Activated CD8-positive, alpha-beta T cell treated with anti-CD3 and anti-CD28 coated beads for 36 hours (primary cell): ENCODE measurements around the gene PRR15L. TPM values are rescaled to one million over a fixed set of nuclear protein-coding genes. Genes with fewer than 3 reads are reported as not detected.

Experiments
- ATAC-seq: fragments of 200-7000 bp; cut with Tn5 transposase; one replicate; pipeline ENCODE4 v1.10.0; 2021; ENCODE audit warnings: mild to moderate bottlenecking, moderate library complexity
- CTCF ChIA-PET: fragments of 350-600 bp; sonication (Branson Sonifier 250); formaldehyde crosslinking; loops from one replicate; lab custom pipeline; 2021; ENCODE audit warnings: antibody characterized with exemption; lab: Charles Lee
- POLR2A ChIA-PET: fragments of 350-600 bp; sonication (Branson Sonifier 250); formaldehyde crosslinking; loops from one replicate; lab custom pipeline; 2021; ENCODE audit warnings: antibody characterized with exemption; lab: Charles Lee
- DNase-seq: peaks from one replicate; pipeline ENCODE4 v3.0.0-alpha.2; 2020
- H3K27ac Mint-ChIP-seq: one replicate; pipeline ENCODE4 v1.8.0; 2021; ENCODE audit warnings: mild to moderate bottlenecking, mixed read lengths
- H3K27me3 Mint-ChIP-seq: one replicate; pipeline ENCODE4 v1.8.0; 2021; ENCODE audit warnings: mixed read lengths
- H3K36me3 Mint-ChIP-seq: one replicate; pipeline ENCODE4 v1.8.0; 2021; ENCODE audit warnings: low read depth, mixed read lengths
- H3K4me1 Mint-ChIP-seq: one replicate; pipeline ENCODE4 v1.8.0; 2021; ENCODE audit warnings: low read depth, mixed read lengths
- H3K4me3 Mint-ChIP-seq: one replicate; pipeline ENCODE4 v1.8.0; 2021; ENCODE audit warnings: mild to moderate bottlenecking, moderate library complexity, mixed read lengths
- H3K9me3 Mint-ChIP-seq: one replicate; pipeline ENCODE4 v1.8.0; 2021; ENCODE audit warnings: mixed read lengths
- intact Hi-C: fragments of 100-400 bp; cut with micrococcal nuclease; formaldehyde crosslinking; loops from one replicate; pipeline ENCODE4 v1.10.0; 2022
- total RNA-seq, 2 experiments: library from RNA; stranded (reverse); gene quantifications; one replicate each; pipeline ENCODE4 v1.2.3, GENCODE V29; 2021
- TF ChIP-seq, protein P1 (sequence below): fragments of 200-600 bp; IDR thresholded peaks from one replicate; pipeline ENCODE4 v1.8.0; 2022; ENCODE audit warnings: antibody characterized with exemption, mild to moderate bottlenecking

PRR15L gene
- total RNA-seq, 2 experiments from 2014 or later, result not detected

DNA sequence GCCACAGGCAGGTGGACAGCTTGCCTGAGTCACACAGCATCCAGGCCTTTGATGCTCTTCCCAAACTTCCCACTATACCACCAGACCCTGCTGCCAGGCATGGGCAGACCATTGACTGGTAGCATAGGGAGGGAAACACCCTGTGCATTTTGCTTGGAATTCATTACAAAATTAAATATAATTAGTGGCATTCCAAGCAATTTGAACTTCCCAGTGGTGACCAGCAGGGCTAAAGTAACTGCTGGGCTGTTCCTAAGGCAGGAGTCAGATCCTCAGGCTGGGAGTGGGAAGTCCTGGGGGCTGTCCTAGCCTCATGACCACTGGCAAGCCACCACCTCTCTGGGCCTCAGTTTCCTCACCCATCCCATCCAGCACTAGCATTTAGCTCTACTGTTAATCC, 3.8 kb downstream of the PRR15L start:
- Mint-ChIP-seq H3K27ac (no peak overlapping the region), H3K36me3 (peaks cover 8% of the 10 kb centered on the region), H3K27me3 (no peaks in the 10 kb centered on the region), H3K4me1 (peaks cover 15% of the 10 kb centered on the region), H3K9me3 (no peaks in the 10 kb centered on the region), H3K4me3 (no peak overlapping the region)
- DNase-seq, result no peak
- ChIA-PET CTCF (interaction anchor here (0.9 to 16.3 kb wide), 5 partner anchors 12 to 64 kb away, joined by 3 to 284 read pairs (median 5); partner anchors contain the start of genes CDK5RAP3 and PNPO), POLR2A (interaction anchor here (1.0 to 1.1 kb wide), 2 partner anchors 16 to 58 kb away, joined by 3 to 4 read pairs; no protein-coding TSS in a partner anchor)
- TF ChIP-seq, protein P1, sequence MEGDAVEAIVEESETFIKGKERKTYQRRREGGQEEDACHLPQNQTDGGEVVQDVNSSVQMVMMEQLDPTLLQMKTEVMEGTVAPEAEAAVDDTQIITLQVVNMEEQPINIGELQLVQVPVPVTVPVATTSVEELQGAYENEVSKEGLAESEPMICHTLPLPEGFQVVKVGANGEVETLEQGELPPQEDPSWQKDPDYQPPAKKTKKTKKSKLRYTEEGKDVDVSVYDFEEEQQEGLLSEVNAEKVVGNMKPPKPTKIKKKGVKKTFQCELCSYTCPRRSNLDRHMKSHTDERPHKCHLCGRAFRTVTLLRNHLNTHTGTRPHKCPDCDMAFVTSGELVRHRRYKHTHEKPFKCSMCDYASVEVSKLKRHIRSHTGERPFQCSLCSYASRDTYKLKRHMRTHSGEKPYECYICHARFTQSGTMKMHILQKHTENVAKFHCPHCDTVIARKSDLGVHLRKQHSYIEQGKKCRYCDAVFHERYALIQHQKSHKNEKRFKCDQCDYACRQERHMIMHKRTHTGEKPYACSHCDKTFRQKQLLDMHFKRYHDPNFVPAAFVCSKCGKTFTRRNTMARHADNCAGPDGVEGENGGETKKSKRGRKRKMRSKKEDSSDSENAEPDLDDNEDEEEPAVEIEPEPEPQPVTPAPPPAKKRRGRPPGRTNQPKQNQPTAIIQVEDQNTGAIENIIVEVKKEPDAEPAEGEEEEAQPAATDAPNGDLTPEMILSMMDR, result no peak
- intact Hi-C loops, result no loop called here
- ATAC-seq, result no peak

DNA sequence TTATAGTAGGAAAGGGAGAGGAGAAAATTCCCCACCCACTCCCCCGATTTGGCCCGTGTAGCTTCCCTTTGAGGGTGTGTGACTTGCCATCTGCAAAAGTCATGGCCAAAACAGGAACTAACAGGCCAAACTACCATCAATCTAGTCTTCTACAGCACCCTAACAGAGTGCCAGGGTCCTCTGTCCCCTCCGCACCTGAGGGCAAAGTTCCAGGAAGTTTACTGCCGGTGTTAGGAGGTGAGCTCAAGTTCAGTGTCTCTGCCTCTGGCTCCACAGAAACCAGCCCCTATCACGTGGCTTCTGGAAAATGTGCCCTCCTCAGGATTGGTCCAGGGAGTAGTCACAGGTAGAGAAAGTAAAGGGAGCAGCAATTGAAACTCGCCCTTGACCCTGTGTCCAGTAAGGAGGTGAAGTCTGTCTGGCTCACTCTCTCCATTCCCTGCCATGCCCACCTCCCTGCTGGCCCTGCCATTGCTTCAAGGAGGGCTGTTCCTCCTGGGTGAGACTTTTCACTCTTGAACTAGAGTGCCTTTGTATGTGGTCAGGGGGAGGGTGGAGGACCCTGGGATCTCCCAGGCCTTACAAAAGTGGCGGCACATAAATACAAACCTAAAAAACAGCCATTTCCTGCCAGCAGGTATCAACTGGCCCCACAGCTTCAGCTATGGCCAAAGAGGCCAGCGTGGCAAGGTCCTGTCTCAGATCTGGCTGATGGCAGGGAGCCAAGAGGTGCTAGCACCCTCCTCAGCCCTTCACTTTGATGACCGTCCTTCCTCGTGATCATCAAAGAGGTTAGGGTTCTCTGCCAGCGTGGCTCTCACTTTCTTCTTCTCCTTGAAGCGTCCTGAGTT, 5.3 kb downstream of the PRR15L start:
- CTCF ChIA-PET, result interaction anchor here (0.7 to 16.3 kb wide), 6 partner anchors 8 to 73 kb away, joined by 3 to 284 read pairs (median 23); partner anchors contain the start of genes CDK5RAP3 and PNPO
- no peak overlapping the region for H3K27ac Mint-ChIP-seq
- DNase-seq (no peak), ATAC-seq (no peak)
- no peaks in the 10 kb centered on the region for H3K27me3 Mint-ChIP-seq
- TF ChIP-seq, protein P1, result no peak
- peaks cover 23% of the 10 kb centered on the region for H3K4me1 Mint-ChIP-seq
- H3K4me3 Mint-ChIP-seq, result no peak overlapping the region
- H3K9me3 Mint-ChIP-seq, result no peaks in the 10 kb centered on the region
- intact Hi-C loops, result no loop called here
- peaks cover 13% of the 10 kb centered on the region for H3K36me3 Mint-ChIP-seq
- POLR2A ChIA-PET, result interaction anchor here (0.6 to 1.4 kb wide), 2 partner anchors 10 to 249 kb away, joined by 3 to 4 read pairs; no protein-coding TSS in a partner anchor

DNA sequence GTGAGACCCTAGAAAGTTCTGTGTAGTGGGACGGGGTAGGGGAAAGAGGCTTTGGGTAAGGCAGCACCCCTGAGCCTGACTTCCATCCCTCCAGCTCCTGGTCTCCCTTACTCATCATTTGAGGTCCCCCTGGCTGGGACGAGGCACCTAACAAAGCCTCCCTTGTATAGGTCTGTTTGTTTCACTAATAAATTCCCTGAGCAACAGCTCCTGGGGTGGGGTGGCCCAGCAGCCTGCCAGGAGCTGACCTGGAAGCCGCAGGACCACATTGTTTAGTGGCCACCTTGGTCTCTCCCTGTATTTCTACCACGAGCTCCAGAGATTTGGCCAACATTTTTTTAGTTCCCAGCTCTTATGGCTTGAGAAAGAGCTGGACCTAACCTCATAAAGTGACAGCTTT, 7.2 kb downstream of the PRR15L start:
- DNase-seq, result no peak
- TF ChIP-seq, protein P1, result no peak
- H3K4me3 Mint-ChIP-seq, result no peak overlapping the region
- ChIA-PET POLR2A (interaction anchor here (0.7 to 2.7 kb wide), 5 partner anchors 9 to 55 kb away, joined by 3 to 10 read pairs (median 7); partner anchors contain the start of genes PNPO and SP2), CTCF (interaction anchor here (0.7 to 16.3 kb wide), 19 partner anchors 9 to 689 kb away, joined by 3 to 284 read pairs (median 8); partner anchors contain the start of genes CDK5RAP3, PNPO and SCRN2)
- ATAC-seq, result no peak
- H3K27me3 Mint-ChIP-seq, result no peaks in the 10 kb centered on the region
- intact Hi-C loops, result no loop called here
- H3K9me3 Mint-ChIP-seq, result no peaks in the 10 kb centered on the region
- peaks cover 30% of the 10 kb centered on the region for H3K36me3 Mint-ChIP-seq
- no peak overlapping the region for H3K27ac Mint-ChIP-seq
- peaks cover 38% of the 10 kb centered on the region for H3K4me1 Mint-ChIP-seq

DNA sequence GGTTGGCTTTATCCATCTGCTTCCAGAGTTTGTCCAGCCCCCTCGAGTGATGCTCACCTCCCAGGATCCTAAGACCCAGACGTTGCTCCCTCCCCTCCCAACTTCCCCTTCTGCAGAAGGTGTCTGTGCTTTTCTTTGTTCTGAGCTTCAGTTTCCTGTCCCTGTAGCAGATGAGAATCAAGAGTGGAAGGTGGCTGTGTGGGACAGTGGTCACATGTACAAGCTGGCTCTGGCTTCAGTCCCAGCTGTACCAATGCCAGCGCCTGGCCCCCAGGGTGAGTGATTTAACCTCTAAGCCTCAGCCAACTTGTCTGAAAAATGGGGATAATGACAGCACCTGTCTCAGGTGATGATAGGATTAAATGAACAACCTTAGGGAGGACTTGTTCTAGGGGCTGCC, 7.7 kb downstream of the PRR15L start:
- Mint-ChIP-seq H3K27me3 (no peaks in the 10 kb centered on the region), H3K36me3 (peaks cover 35% of the 10 kb centered on the region), H3K4me1 (peaks cover 43% of the 10 kb centered on the region), H3K4me3 (no peak overlapping the region), H3K27ac (peak overlapping the region; percentile 35), H3K9me3 (no peaks in the 10 kb centered on the region)
- TF ChIP-seq, protein P1, result no peak
- ChIA-PET POLR2A (interaction anchor here (0.7 to 2.7 kb wide), 8 partner anchors 9 to 97 kb away, joined by 3 to 10 read pairs (median 4); partner anchors contain the start of genes PNPO and SP2), CTCF (interaction anchor here (0.7 to 16.3 kb wide), 34 partner anchors 7 to 690 kb away, joined by 3 to 284 read pairs (median 4); partner anchors contain the start of genes CDK5RAP3, PNPO, PRR15L and SCRN2)
- intact Hi-C loops, result loop anchor here (10.0 kb wide), 1 partner anchor 65 kb away; no protein-coding TSS in a partner anchor
- ATAC-seq, result no peak
- DNase-seq, result no peak
